H9 (cell line): Measurements from ENCODE around the gene SIGMAR1. TPM values are rescaled to one million over a fixed set of nuclear protein-coding genes. Genes with fewer than 3 reads are reported as not detected.

Source experiments
- DNase-seq: peaks from one replicate; pipeline ENCODE4 v3.0.0-alpha.2; 2017
- H2AFZ ChIP-seq: one replicate; pipeline ENCODE4 v1.6.1; 2013; ENCODE audit warnings: mild to moderate bottlenecking, low read length, control low read depth, moderate library complexity
- H2AK5ac ChIP-seq: 2 replicates; pipeline ENCODE4 v1.6.1; 2013; ENCODE audit warnings: low read length, control low read depth, mixed read lengths; ENCODE audit not compliant: insufficient read length
- H2BK120ac ChIP-seq: one replicate; pipeline ENCODE4 v1.6.1; 2013; ENCODE audit warnings: low read depth, mild to moderate bottlenecking, low read length, control low read depth, inconsistent platforms; ENCODE audit not compliant: poor library complexity, severe bottlenecking
- H2BK12ac ChIP-seq: 2 replicates; pipeline ENCODE4 v1.6.1; 2013; ENCODE audit warnings: low read length, control low read depth, mixed read lengths, low read depth; ENCODE audit not compliant: insufficient read length
- H2BK15ac ChIP-seq: 2 replicates; pipeline ENCODE4 v1.6.1; 2013; ENCODE audit warnings: low read depth, low read length, control low read depth
- H2BK20ac ChIP-seq: one replicate; pipeline ENCODE4 v1.6.1; 2013; ENCODE audit warnings: low read depth, mild to moderate bottlenecking, low read length, control low read depth, inconsistent platforms; ENCODE audit not compliant: poor library complexity, severe bottlenecking
- H2BK5ac ChIP-seq: 2 replicates; pipeline ENCODE4 v1.6.1; 2013; ENCODE audit warnings: low read length, control low read depth, mixed read lengths; ENCODE audit not compliant: insufficient read length
- H3K14ac ChIP-seq: 2 replicates; pipeline ENCODE4 v1.6.1; 2013; ENCODE audit warnings: low read length, control low read depth; ENCODE audit not compliant: insufficient read depth
- H3K18ac ChIP-seq: 2 replicates; pipeline ENCODE4 v1.6.1; 2013; ENCODE audit warnings: low read depth, mild to moderate bottlenecking, mixed read lengths, low read length, control low read depth; ENCODE audit not compliant: insufficient read length
- H3K23ac ChIP-seq: 2 replicates; pipeline ENCODE4 v1.6.1; 2013; ENCODE audit warnings: low read length, control low read depth, mixed read lengths, low read depth; ENCODE audit not compliant: insufficient read length
- H3K23me2 ChIP-seq: 2 replicates; pipeline ENCODE4 v1.6.1; 2013; ENCODE audit warnings: low read depth, mild to moderate bottlenecking, mixed read lengths, low read length, control low read depth; ENCODE audit not compliant: insufficient read length, poor library complexity, severe bottlenecking
- H3K27ac ChIP-seq: 2 replicates; pipeline ENCODE4 v1.5.1; 2013; ENCODE audit warnings: low read length, control low read depth, mixed read lengths, low read depth; ENCODE audit not compliant: insufficient read length
- H3K27me3 ChIP-seq: 2 replicates; pipeline ENCODE4 v1.6.1; 2013; ENCODE audit warnings: low read length, control low read depth, inconsistent platforms; ENCODE audit not compliant: insufficient read depth
- H3K4ac ChIP-seq: 2 replicates; pipeline ENCODE4 v1.6.1; 2013; ENCODE audit warnings: low read depth, mild to moderate bottlenecking, control low read depth, inconsistent platforms, low read length, moderate library complexity
- H3K4me1 ChIP-seq: 2 replicates; pipeline ENCODE4 v1.6.1; 2013; ENCODE audit warnings: low read length, control low read depth, inconsistent platforms; ENCODE audit not compliant: insufficient read depth
- H3K4me2 ChIP-seq: 2 replicates; pipeline ENCODE4 v1.6.1; 2013; ENCODE audit warnings: low read length, control low read depth, mixed read lengths; ENCODE audit not compliant: insufficient read length, insufficient read depth
- H3K56ac ChIP-seq: 2 replicates; pipeline ENCODE4 v1.6.1; 2013; ENCODE audit warnings: low read depth, mild to moderate bottlenecking, mixed read lengths, low read length, control low read depth; ENCODE audit not compliant: insufficient read length
- H3K79me1 ChIP-seq: 2 replicates; pipeline ENCODE4 v1.6.1; 2013; ENCODE audit warnings: low read depth, mild to moderate bottlenecking, moderate library complexity, low read length, control low read depth, inconsistent platforms; ENCODE audit not compliant: insufficient read depth, poor library complexity, severe bottlenecking
- H3K79me2 ChIP-seq: 2 replicates; pipeline ENCODE4 v1.6.1; 2013; ENCODE audit warnings: low read length, control low read depth, inconsistent platforms; ENCODE audit not compliant: insufficient read depth
- H3K9ac ChIP-seq: 2 replicates; pipeline ENCODE4 v1.6.1; 2013; ENCODE audit warnings: low read length, control low read depth, mixed read lengths; ENCODE audit not compliant: insufficient read length; ENCODE audit errors: extremely low read depth
- H3K9me3 ChIP-seq: one replicate; pipeline ENCODE4 v1.6.1; 2013; ENCODE audit warnings: low read depth, low read length, inconsistent platforms; ENCODE audit not compliant: control insufficient read depth
- H3T11ph ChIP-seq: one replicate; pipeline ENCODE4 v1.6.1; 2013; ENCODE audit warnings: mild to moderate bottlenecking, low read length, control low read depth, inconsistent platforms
- H4K20me1 ChIP-seq: one replicate; pipeline ENCODE4 v1.6.1; 2013; ENCODE audit not compliant: control insufficient read depth, insufficient read length, insufficient read depth
- H4K5ac ChIP-seq: 2 replicates; pipeline ENCODE4 v1.6.1; 2013; ENCODE audit warnings: low read depth, mild to moderate bottlenecking, mixed read lengths, low read length, control low read depth; ENCODE audit not compliant: insufficient read length
- H4K8ac ChIP-seq: replicated peaks from 2 replicates; pipeline ENCODE4 v1.6.1; 2013; ENCODE audit warnings: low read length, control low read depth, mixed read lengths, low read depth; ENCODE audit not compliant: insufficient read length
- H4K91ac ChIP-seq: 2 replicates; pipeline ENCODE4 v1.6.1; 2013; ENCODE audit warnings: low read depth, mild to moderate bottlenecking, moderate library complexity, mixed read lengths, low read length, control low read depth; ENCODE audit not compliant: insufficient read length
- H3K27ac Mint-ChIP-seq, 3 experiments: 2 replicates in 2 of 3; 3 replicates in 1 of 3; pipeline ENCODE4 v1.8.0; 2020 to 2021; ENCODE audit warnings: mixed read lengths in 3 of 3, mild to moderate bottlenecking in 1 of 3, moderate library complexity in 1 of 3
- H3K27me3 Mint-ChIP-seq: 2 replicates; pipeline ENCODE4 v1.8.0; 2021; ENCODE audit warnings: low read depth, mild to moderate bottlenecking, moderate library complexity, mixed read lengths
- H3K36me3 Mint-ChIP-seq, 3 experiments: 2 replicates in 2 of 3; 3 replicates in 1 of 3; pipeline ENCODE4 v1.8.0; 2020 to 2021; ENCODE audit warnings: low read depth in 3 of 3, mixed read lengths in 3 of 3; ENCODE audit not compliant: insufficient read depth in 1 of 3
- H3K4me1 Mint-ChIP-seq, 2 experiments: 2 replicates each; pipeline ENCODE4 v1.8.0; 2020; ENCODE audit warnings: mixed read lengths in 2 of 2
- H3K4me3 Mint-ChIP-seq, 2 experiments: 2 replicates in 1 of 2; 3 replicates in 1 of 2; pipeline ENCODE4 v1.8.0; 2020 to 2021; ENCODE audit warnings: mild to moderate bottlenecking in 2 of 2, mixed read lengths in 2 of 2, moderate library complexity in 1 of 2
- H3K9me3 Mint-ChIP-seq, 2 experiments: 2 replicates in 1 of 2; 3 replicates in 1 of 2; pipeline ENCODE4 v1.8.0; 2020; ENCODE audit warnings: mild to moderate bottlenecking in 2 of 2, mixed read lengths in 2 of 2, moderate library complexity in 1 of 2
- WGBS: extraction: QIAGEN DNeasy Blood & Tissue Kit; methylation state at CpG from one replicate; pipeline ENCODE4 v1.1.7; 2013; ENCODE audit warnings: missing lambda C conversion rate, low lambda C conversion rate, mixed read lengths; ENCODE audit not compliant: insufficient read length; ENCODE audit errors: extremely low coverage; 5-methylcytosine and 5-hydroxymethylcytosine counted together
- total RNA-seq: library from RNA; stranded (reverse); gene quantifications from 2 replicates; pipeline ENCODE4 v1.2.1, GENCODE V29; 2021
- TF ChIP-seq, protein P1 (sequence below): fragments of 200-600 bp; sonication (generic); conservative IDR thresholded peaks from 3 replicates; pipeline ENCODE4 v1.8.0; 2021; ENCODE audit warnings: antibody characterized with exemption, mild to moderate bottlenecking

The SIGMAR1 gene
- total RNA-seq, 1 experiment from 2014 or later: 68.3 TPM

DNA sequence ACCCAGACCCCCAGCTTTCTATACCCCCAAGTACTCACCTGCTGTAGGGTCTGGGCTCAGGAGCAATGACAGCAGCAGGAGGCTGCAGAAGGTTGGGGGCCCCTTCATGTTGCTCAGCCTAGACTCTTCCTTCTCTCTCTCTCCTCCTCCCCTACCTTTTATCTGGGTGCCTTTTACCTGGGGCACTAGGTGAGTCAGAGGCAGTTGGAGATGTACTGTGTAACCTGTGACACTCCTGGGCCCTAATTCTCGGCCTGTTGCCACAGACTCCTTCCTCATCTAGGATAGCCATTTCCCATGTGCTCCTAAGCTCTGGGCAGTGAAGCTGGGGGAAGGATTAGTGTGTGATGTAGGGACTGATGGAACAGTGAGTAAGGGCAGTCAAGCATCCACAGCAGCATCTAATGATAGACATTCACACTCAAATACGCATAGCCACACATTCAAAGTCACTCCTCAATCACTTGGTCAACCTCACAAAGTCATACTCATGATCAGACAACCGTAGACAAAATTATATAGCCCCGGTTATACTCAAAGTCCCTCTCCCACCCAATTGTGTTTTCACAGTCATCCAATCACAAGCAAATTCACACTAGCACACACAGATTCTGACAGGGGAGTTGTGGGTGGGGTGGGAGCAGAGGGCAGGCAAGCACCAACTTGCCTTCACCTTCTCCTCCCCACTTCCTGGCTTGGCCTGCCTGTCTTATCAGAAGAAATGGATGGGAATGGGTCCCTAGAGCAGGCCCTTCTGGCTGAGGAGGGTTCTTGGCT lies 25.1 kb upstream of the SIGMAR1 start, which contains the start of gene CCL27:
Gene CCL27 (minus strand): TSS at position 132 of the 777 bp plus-strand sequence. CDS start 24 bp downstream, at position 108.
- Histone ChIP-seq H3K9me3 (no peaks in the 10 kb centered on the region), H3K79me2 (no peaks in the 10 kb centered on the region), H4K8ac (no peak within 1 kb of the TSS), H3K14ac (no peak within 1 kb of the TSS), H2BK15ac (no peak within 1 kb of the TSS), H3T11ph (no peak within 1 kb of the TSS), H3K23ac (no peak within 1 kb of the TSS), H3K4ac (no peak within 1 kb of the TSS), H2BK120ac (no peak within 1 kb of the TSS), H3K56ac (no peak within 1 kb of the TSS), H3K4me2 (no peak within 1 kb of the TSS), H4K20me1 (no peaks in the 10 kb centered on the region), H3K79me1 (no peaks in the 10 kb centered on the region), H3K27me3 (no peaks in the 10 kb centered on the region), H3K9ac (no peak within 1 kb of the TSS), H3K23me2 (peaks cover 13% of the 10 kb centered on the region), H3K4me1 (no peaks in the 10 kb centered on the region), H2BK12ac (no peak within 1 kb of the TSS), H2BK20ac (no peak within 1 kb of the TSS), H3K27ac (no peak within 1 kb of the TSS), H2BK5ac (no peak within 1 kb of the TSS), H3K18ac (no peak within 1 kb of the TSS), H2AK5ac (no peak within 1 kb of the TSS), H4K91ac (no peak within 1 kb of the TSS), H2AFZ (no peak within 1 kb of the TSS), H4K5ac (no peak within 1 kb of the TSS)
- Mint-ChIP-seq H3K27me3 (peaks cover 1% of the 10 kb centered on the region; the same call in 1 of the 2 replicates), H3K36me3 (peaks cover 2 to 5% (median 3%) of the 10 kb centered on the region in 3 experiments; a peak in 5 of 7 replicates), H3K4me3 (no peak within 1 kb of the TSS; a peak in 1 of 5 replicates), H3K9me3 (no peaks in the 10 kb centered on the region), H3K27ac (peak within 1 kb of the TSS in 1 of 3 experiments; percentile 23; a peak in 3 of 7 replicates), H3K4me1 (peaks cover 7 to 8% of the 10 kb centered on the region in 2 experiments)
- no peak for DNase-seq
- no CpG with 5 or more reads among the region's 4 CpGs for WGBS
- TF ChIP-seq, protein P1, sequence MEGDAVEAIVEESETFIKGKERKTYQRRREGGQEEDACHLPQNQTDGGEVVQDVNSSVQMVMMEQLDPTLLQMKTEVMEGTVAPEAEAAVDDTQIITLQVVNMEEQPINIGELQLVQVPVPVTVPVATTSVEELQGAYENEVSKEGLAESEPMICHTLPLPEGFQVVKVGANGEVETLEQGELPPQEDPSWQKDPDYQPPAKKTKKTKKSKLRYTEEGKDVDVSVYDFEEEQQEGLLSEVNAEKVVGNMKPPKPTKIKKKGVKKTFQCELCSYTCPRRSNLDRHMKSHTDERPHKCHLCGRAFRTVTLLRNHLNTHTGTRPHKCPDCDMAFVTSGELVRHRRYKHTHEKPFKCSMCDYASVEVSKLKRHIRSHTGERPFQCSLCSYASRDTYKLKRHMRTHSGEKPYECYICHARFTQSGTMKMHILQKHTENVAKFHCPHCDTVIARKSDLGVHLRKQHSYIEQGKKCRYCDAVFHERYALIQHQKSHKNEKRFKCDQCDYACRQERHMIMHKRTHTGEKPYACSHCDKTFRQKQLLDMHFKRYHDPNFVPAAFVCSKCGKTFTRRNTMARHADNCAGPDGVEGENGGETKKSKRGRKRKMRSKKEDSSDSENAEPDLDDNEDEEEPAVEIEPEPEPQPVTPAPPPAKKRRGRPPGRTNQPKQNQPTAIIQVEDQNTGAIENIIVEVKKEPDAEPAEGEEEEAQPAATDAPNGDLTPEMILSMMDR: no peak
